ENCODE data around the gene KMT2A. TPM values are rescaled to one million over a fixed set of nuclear protein-coding genes. Genes with fewer than 3 reads are reported as not detected.

The KMT2A gene
- total RNA-seq, 4 donors from 2014 or later = 61.8 to 150 (median 80.1) TPM

DNA sequence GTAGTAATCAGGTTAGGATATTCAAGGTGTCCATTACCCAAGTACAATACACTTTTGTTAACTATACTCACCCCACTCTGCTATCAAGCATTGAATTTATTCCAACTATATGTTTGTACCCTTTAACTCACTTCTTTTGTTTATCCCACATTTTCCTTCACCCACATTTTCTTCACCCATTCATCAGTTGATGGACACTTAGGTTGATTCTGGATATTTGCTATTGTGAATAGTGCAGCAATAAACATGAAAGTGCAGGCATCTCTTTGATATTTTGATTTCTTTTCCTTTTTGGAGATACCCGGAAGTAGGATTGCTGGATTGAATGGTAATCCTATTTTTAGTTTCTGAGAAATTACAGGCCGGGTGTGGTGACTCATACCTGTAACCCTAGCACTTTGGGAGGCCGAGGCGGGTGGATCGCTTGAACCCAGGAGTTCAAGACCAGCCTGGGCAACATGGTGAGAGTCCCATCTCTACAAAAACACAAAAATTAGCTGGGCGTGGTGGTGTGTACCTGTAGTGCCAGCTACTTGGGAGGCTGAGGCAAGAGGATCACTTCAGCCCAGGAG lies 101.2 kb downstream of the KMT2A start:
- no peaks in the 10 kb centered on the region for H3K9me3 ChIP-seq
- DNase-seq (ENCODE audit: low spot score in 2 of 2) = no peak
- no peaks in the 10 kb centered on the region for H3K27me3 ChIP-seq
- 93% methylated on average over 6 of the region's 6 CpGs for WGBS
- no peak overlapping the region for H3K27ac ChIP-seq
- TF ChIP-seq POLR2AphosphoS5 (IDR thresholded peaks at IDR 0.05) = no peak
- TF ChIP-seq, protein P1, sequence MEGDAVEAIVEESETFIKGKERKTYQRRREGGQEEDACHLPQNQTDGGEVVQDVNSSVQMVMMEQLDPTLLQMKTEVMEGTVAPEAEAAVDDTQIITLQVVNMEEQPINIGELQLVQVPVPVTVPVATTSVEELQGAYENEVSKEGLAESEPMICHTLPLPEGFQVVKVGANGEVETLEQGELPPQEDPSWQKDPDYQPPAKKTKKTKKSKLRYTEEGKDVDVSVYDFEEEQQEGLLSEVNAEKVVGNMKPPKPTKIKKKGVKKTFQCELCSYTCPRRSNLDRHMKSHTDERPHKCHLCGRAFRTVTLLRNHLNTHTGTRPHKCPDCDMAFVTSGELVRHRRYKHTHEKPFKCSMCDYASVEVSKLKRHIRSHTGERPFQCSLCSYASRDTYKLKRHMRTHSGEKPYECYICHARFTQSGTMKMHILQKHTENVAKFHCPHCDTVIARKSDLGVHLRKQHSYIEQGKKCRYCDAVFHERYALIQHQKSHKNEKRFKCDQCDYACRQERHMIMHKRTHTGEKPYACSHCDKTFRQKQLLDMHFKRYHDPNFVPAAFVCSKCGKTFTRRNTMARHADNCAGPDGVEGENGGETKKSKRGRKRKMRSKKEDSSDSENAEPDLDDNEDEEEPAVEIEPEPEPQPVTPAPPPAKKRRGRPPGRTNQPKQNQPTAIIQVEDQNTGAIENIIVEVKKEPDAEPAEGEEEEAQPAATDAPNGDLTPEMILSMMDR (IDR thresholded peaks at IDR 0.05) = no peak
- no peak for TF ChIP-seq POLR2A (IDR thresholded peaks at IDR 0.05)
- TF ChIP-seq EP300 (IDR thresholded peaks at IDR 0.05) = no peak
- H3K36me3 ChIP-seq = peaks cover 17% of the 10 kb centered on the region
- no peaks in the 10 kb centered on the region for H3K4me1 ChIP-seq
- H3K4me3 ChIP-seq = no peak overlapping the region

DNA sequence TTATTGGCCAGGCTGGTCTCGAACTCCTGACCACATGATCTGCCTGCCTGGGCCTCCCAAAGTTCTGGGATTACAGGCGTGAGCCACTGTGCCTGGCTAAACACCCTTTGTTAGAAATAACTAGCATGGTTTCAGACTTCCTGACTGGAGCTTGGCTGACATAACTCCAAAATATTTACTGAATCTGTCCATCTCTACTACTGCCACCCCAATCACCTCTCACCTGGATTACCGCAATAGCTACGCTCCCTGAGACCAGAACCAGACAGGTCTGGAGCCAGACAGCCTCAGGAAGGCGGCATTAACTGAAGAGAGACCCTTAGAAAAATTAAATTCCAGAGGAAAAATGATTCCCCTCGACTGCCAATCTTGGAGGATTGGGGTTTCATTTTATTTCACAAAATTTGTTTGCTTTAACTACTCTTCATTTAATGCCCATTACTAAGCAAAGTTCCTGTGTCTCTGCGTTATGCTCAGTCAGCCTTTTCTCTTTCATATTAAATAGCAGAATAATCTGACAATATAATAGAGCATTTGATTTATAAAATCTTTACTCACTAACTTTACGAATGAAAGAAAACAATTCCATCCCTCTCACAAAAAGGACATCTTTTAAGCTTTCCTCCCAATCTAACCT lies 107.8 kb downstream of the KMT2A start:
- Histone ChIP-seq H3K27ac (no peak overlapping the region), H3K9me3 (no peaks in the 10 kb centered on the region), H3K36me3 (peaks cover 43% of the 10 kb centered on the region), H3K27me3 (no peaks in the 10 kb centered on the region), H3K4me3 (no peak overlapping the region), H3K4me1 (no peaks in the 10 kb centered on the region)
- WGBS = 91% methylated on average over 8 of the region's 8 CpGs
- TF ChIP-seq POLR2A (IDR thresholded peaks at IDR 0.05) (no peak), POLR2AphosphoS5 (IDR thresholded peaks at IDR 0.05) (no peak), EP300 (IDR thresholded peaks at IDR 0.05) (no peak)
- TF ChIP-seq, protein P1 (IDR thresholded peaks at IDR 0.05) = no peak
- DNase-seq (ENCODE audit: low spot score in 2 of 2) = no peak

DNA sequence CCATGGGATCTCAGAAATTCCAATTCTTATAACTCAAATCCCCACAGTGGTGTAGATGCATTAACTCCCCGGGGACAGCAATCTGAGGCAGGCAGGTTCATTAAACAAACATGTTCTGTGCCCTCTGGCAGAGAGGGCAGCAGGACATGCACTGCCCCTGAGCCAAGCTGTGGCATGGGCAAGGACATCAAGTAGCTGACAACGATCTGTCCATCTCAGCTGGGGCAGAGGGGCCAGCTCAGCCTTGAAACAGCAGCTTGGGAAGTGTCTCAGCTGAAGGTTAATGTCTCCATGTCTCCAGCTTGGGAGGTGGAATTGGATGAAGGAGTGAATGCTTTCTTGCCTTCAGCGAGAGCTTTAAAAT lies 108.3 kb downstream of the KMT2A start:
- WGBS = 90% methylated on average over 3 of the region's 3 CpGs

DNA sequence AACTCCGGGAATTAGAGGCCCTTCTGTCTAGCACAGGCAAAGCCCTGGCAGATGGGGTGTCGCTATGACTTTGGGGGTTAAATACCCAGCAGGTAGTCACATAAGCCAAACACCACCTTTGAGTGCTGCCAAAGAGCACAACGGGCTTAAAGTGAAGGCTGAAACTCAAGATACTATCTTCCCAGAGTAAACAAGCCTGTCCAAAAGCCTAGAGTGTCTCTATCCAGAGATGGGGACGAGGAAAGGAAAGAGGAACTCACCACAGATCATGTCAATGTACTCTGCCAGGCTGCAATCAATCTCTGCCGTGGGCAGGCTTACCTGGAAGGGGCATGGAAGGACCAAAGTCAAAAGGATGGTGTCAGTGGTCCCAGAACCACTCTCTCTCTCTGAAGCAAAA lies 109.2 kb downstream of the KMT2A start:
- H3K4me1 ChIP-seq = no peaks in the 10 kb centered on the region
- H3K36me3 ChIP-seq = peaks cover 46% of the 10 kb centered on the region
- peak in 1 of 2 donors; percentile 11 for DNase-seq (ENCODE audit: low spot score in 2 of 2)
- no peaks in the 10 kb centered on the region for H3K9me3 ChIP-seq
- no peak for TF ChIP-seq POLR2A (IDR thresholded peaks at IDR 0.05)
- TF ChIP-seq EP300 (IDR thresholded peaks at IDR 0.05) = no peak
- TF ChIP-seq, protein P1 (IDR thresholded peaks at IDR 0.05) = no peak
- TF ChIP-seq POLR2AphosphoS5 (IDR thresholded peaks at IDR 0.05) = no peak
- no peak overlapping the region for H3K27ac ChIP-seq
- 71% methylated on average over 5 of the region's 5 CpGs for WGBS
- H3K4me3 ChIP-seq = no peak overlapping the region
- no peaks in the 10 kb centered on the region for H3K27me3 ChIP-seq

More for the DNA sequence above, 108.3 kb downstream of the KMT2A start:
- Histone ChIP-seq H3K36me3 (peaks cover 43% of the 10 kb centered on the region), H3K27ac (no peak overlapping the region), H3K4me1 (no peaks in the 10 kb centered on the region), H3K27me3 (no peaks in the 10 kb centered on the region), H3K9me3 (no peaks in the 10 kb centered on the region), H3K4me3 (no peak overlapping the region)
- TF ChIP-seq EP300 (IDR thresholded peaks at IDR 0.05) (no peak), POLR2AphosphoS5 (IDR thresholded peaks at IDR 0.05) (no peak), POLR2A (IDR thresholded peaks at IDR 0.05) (no peak)
- TF ChIP-seq, protein P1 (IDR thresholded peaks at IDR 0.05) = no peak
- DNase-seq (ENCODE audit: low spot score in 2 of 2) = peak in 1 of 2 donors; percentile 40

DNA sequence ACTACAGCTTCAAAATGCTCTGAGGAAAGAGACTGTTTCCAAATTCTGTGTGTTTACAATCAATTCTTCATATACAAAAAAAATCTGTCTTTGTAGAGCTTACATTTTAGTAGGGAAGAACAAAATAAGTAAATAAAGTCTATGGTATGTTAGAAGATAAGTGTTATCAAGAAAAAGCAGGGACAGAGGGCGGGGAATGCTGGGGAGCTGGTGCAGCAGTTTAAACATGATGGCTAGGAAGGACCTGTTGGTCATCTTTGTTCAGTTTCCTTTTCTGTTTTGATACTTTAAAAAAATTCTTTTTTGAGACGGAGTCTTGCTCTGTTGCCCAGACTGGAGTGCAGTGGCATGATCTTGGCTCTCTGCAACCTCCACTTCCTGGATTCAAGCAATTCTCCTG lies 110.8 kb downstream of the KMT2A start:
- H3K4me3 ChIP-seq = no peak overlapping the region
- no peaks in the 10 kb centered on the region for H3K27me3 ChIP-seq
- 92% methylated on average over 2 of the region's 2 CpGs for WGBS
- no peaks in the 10 kb centered on the region for H3K9me3 ChIP-seq
- no peak overlapping the region for H3K27ac ChIP-seq
- H3K4me1 ChIP-seq = no peaks in the 10 kb centered on the region
- peaks cover 55% of the 10 kb centered on the region for H3K36me3 ChIP-seq
- DNase-seq (ENCODE audit: low spot score in 2 of 2) = peak in 1 of 2 donors; percentile 20
- TF ChIP-seq POLR2AphosphoS5 (IDR thresholded peaks at IDR 0.05) = no peak
- TF ChIP-seq, protein P1 (IDR thresholded peaks at IDR 0.05) = no peak
- no peak for TF ChIP-seq EP300 (IDR thresholded peaks at IDR 0.05)
- TF ChIP-seq POLR2A (IDR thresholded peaks at IDR 0.05) = no peak

Measured in suprapubic skin (tissue), 4 donors.